DND-41 (cell line): ENCODE results near the gene FEZ2.

Source experiments
- EZH2 ChIP-seq: IDR thresholded peaks from 3 replicates; pipeline ENCODE4 v1.6.1; 2012; ENCODE audit warnings: borderline replicate concordance, low read depth, mild to moderate bottlenecking, moderate library complexity, low read length, inconsistent platforms; ENCODE audit not compliant: severe bottlenecking
- TF ChIP-seq, protein P1 (sequence below): IDR thresholded peaks from 2 replicates; pipeline ENCODE4 v1.5.1; 2012; ENCODE audit warnings: borderline replicate concordance, low read length, moderate library complexity, mild to moderate bottlenecking; ENCODE audit not compliant: poor library complexity, severe bottlenecking; ENCODE audit errors: extremely low read depth

DNA sequence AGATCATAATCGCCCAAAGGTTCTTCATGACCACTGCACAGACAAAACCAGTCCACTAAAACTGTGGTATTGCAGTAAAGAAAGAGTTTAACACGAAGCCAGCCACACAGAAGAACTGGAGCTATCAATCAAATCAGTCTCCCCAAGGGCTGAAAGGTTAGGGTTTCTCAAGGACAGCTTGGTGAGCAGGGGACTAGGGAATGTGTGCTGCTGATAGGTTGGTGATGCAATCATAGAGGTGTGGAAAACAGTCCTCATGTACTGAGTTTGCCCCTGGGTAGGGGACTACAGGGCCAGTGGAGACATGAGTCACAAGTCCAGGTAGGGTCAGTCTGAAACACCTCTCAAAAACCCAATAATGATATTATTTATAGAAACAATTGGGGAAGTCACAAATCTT, 27.3 kb upstream of the FEZ2 start:
- TF ChIP-seq, protein P1, sequence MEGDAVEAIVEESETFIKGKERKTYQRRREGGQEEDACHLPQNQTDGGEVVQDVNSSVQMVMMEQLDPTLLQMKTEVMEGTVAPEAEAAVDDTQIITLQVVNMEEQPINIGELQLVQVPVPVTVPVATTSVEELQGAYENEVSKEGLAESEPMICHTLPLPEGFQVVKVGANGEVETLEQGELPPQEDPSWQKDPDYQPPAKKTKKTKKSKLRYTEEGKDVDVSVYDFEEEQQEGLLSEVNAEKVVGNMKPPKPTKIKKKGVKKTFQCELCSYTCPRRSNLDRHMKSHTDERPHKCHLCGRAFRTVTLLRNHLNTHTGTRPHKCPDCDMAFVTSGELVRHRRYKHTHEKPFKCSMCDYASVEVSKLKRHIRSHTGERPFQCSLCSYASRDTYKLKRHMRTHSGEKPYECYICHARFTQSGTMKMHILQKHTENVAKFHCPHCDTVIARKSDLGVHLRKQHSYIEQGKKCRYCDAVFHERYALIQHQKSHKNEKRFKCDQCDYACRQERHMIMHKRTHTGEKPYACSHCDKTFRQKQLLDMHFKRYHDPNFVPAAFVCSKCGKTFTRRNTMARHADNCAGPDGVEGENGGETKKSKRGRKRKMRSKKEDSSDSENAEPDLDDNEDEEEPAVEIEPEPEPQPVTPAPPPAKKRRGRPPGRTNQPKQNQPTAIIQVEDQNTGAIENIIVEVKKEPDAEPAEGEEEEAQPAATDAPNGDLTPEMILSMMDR = no peak
- no peak for TF ChIP-seq EZH2
